ENCODE measurements around the gene ZSWIM6. TPM values are rescaled to one million over a fixed set of nuclear protein-coding genes. Genes with fewer than 3 reads are reported as not detected.

Gene ZSWIM6
- total and polyA plus RNA-seq, 2 of the 4 experiments (the other 2 are of a cell fraction) = 10.8 to 14.1 TPM

DNA sequence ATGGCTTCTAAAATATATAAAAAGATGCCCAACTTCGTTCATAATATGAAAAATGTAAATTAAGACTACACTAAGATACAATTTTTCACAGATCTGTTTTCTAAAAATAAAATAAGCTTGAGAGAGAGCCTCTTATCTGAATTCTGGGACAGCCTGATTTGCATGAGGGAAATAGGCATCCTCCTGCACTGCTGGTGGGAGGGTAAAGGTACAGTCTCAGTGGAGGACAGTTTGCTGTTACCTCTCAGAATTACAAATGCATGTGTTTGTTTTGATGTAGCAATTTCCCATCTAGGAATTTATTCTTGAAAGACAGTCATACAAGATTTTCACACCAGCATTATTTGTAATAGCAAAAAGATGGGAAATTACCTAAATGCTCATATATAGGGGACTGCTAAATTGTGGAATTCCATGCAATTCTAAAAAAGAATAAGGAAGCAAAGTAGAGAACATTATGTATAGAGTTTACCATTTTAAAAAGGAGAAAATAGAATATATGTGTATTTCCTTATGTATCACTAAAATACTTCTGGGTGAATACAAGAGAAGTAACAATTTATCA lies 75.7 kb downstream of the ZSWIM6 start:
- 0 out of 2 replicates have a peak overlapping the region, but pooled peaks have one; percentile 32 for H2AK5ac ChIP-seq (ENCODE audit: low read depth, low read length)
- TF ChIP-seq MXI1 (IDR thresholded peaks at IDR 0.05; ENCODE audit: borderline replicate concordance, low read depth, low read length) (no peak), RFX5 (IDR thresholded peaks at IDR 0.05; ENCODE audit: low read depth, low read length) (no peak), SMC3 (IDR thresholded peaks at IDR 0.05; ENCODE audit: low read depth, low read length) (no peak), RCOR1 (IDR thresholded peaks at IDR 0.05; ENCODE audit: insufficient replicate concordance, low read length) (no peak), POLR2A (IDR thresholded peaks at IDR 0.05; ENCODE audit: low read depth, low read length) (no peak), FOS (IDR thresholded peaks at IDR 0.05; ENCODE audit: low read depth, low read length) (no peak), CEBPB (IDR thresholded peaks at IDR 0.05; ENCODE audit: low read depth, low read length) (no peak), BHLHE40 (IDR thresholded peaks at IDR 0.05; ENCODE audit: low read depth, low read length) (no peak), RAD21 (IDR thresholded peaks at IDR 0.05; ENCODE audit: low read length) (no peak), MAFK (IDR thresholded peaks at IDR 0.05; ENCODE audit: low read depth, low read length) (no peak), NFE2L2 (IDR thresholded peaks at IDR 0.05; ENCODE audit: low read depth, low read length) (no peak), MAZ (IDR thresholded peaks at IDR 0.05; ENCODE audit: borderline replicate concordance, low read depth, low read length) (no peak), CHD1 (IDR thresholded peaks at IDR 0.05; ENCODE audit: low read depth, low read length) (no peak)
- TF ChIP-seq, protein P1, sequence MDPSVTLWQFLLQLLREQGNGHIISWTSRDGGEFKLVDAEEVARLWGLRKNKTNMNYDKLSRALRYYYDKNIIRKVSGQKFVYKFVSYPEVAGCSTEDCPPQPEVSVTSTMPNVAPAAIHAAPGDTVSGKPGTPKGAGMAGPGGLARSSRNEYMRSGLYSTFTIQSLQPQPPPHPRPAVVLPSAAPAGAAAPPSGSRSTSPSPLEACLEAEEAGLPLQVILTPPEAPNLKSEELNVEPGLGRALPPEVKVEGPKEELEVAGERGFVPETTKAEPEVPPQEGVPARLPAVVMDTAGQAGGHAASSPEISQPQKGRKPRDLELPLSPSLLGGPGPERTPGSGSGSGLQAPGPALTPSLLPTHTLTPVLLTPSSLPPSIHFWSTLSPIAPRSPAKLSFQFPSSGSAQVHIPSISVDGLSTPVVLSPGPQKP (IDR thresholded peaks at IDR 0.05; ENCODE audit: borderline replicate concordance, low read depth, low read length) = no peak
- TF ChIP-seq, protein P2, sequence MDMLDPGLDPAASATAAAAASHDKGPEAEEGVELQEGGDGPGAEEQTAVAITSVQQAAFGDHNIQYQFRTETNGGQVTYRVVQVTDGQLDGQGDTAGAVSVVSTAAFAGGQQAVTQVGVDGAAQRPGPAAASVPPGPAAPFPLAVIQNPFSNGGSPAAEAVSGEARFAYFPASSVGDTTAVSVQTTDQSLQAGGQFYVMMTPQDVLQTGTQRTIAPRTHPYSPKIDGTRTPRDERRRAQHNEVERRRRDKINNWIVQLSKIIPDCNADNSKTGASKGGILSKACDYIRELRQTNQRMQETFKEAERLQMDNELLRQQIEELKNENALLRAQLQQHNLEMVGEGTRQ (IDR thresholded peaks at IDR 0.05; ENCODE audit: low read depth, low read length) = no peak
- TF ChIP-seq, protein P3, sequence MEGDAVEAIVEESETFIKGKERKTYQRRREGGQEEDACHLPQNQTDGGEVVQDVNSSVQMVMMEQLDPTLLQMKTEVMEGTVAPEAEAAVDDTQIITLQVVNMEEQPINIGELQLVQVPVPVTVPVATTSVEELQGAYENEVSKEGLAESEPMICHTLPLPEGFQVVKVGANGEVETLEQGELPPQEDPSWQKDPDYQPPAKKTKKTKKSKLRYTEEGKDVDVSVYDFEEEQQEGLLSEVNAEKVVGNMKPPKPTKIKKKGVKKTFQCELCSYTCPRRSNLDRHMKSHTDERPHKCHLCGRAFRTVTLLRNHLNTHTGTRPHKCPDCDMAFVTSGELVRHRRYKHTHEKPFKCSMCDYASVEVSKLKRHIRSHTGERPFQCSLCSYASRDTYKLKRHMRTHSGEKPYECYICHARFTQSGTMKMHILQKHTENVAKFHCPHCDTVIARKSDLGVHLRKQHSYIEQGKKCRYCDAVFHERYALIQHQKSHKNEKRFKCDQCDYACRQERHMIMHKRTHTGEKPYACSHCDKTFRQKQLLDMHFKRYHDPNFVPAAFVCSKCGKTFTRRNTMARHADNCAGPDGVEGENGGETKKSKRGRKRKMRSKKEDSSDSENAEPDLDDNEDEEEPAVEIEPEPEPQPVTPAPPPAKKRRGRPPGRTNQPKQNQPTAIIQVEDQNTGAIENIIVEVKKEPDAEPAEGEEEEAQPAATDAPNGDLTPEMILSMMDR (conservative IDR thresholded peaks at IDR 0.05; ENCODE audit: low read depth, low read length) = no peak
- H3K4me3 ChIP-seq (ENCODE audit: insufficient read depth, low read depth, low read length) = no peak overlapping the region
- H3K9me1 ChIP-seq (ENCODE audit: insufficient read depth, low read length) = peaks cover 7% of the 10 kb centered on the region
- H4K8ac ChIP-seq (ENCODE audit: low read depth in 2 of 2, low read length in 2 of 2) = peak overlapping the region in 1 of 2 experiments; percentile 13; a peak in 1 of 4 replicates
- no peaks in the 10 kb centered on the region for H3K27me3 ChIP-seq (ENCODE audit: control insufficient read depth, insufficient read depth, low read length)
- H3K56ac ChIP-seq (ENCODE audit: extremely low read depth, insufficient read depth, low read length) = no peak overlapping the region
- H3K23ac ChIP-seq (ENCODE audit: low read depth, low read length) = no peak overlapping the region
- H3K79me1 ChIP-seq (ENCODE audit: low read depth in 1 of 2, low read length in 2 of 2) = peaks cover 22 to 68% of the 10 kb centered on the region in 2 experiments
- dilution Hi-C loops (cut with HindIII; ENCODE audit: low sequenced_read_pairs, unreplicated experiment) = no loop called here
- no peak overlapping the region for H2BK120ac ChIP-seq (ENCODE audit: low read depth, low read length)
- POLR2A ChIA-PET (ENCODE audit: unreplicated experiment) = no interaction called here
- peak overlapping the region; percentile 64 for H4K5ac ChIP-seq (ENCODE audit: low read depth, low read length)
- no peaks in the 10 kb centered on the region for H3K9me3 ChIP-seq (ENCODE audit: control insufficient read depth, insufficient read depth, low read length)
- CTCF ChIA-PET = no interaction called here
- no peak overlapping the region for H2AFZ ChIP-seq (replicated peaks; ENCODE audit: low read length, poor library complexity)
- no peak overlapping the region; the same call in 1 of the 2 replicates for H3K4ac ChIP-seq (ENCODE audit: low read depth, low read length)
- WGBS, 2 experiments (ENCODE audit: extremely low coverage in 2 of 2, insufficient read length in 1 of 2) = no CpG with 5 or more reads among the region's 1 CpG
- in situ Hi-C loops (cut with MboI; ENCODE audit: low sequenced_read_pairs) = no loop called here
- no peaks in the 10 kb centered on the region for H3K36me3 ChIP-seq (ENCODE audit: control insufficient read depth, insufficient read depth, low read length)
- peaks cover 22% of the 10 kb centered on the region for H3K4me1 ChIP-seq (ENCODE audit: control insufficient read depth, insufficient read depth, low read length)
- BruUV-seq (replicated peaks) = no TSS peak
- H3K14ac ChIP-seq (replicated peaks; ENCODE audit: low read depth, low read length) = no peak overlapping the region
- no peak overlapping the region for H2AK9ac ChIP-seq (replicated peaks; ENCODE audit: low read depth, low read length, poor library complexity)
- peak overlapping the region; percentile 54; the same call in 1 of the 2 replicates for H3K18ac ChIP-seq (ENCODE audit: low read depth, low read length)
- peak overlapping the region; percentile 33; the same call in 1 of the 2 replicates for H3K4me2 ChIP-seq (ENCODE audit: low read depth, low read length)
- H3K27ac ChIP-seq (ENCODE audit: insufficient read depth, low read length) = no peak overlapping the region
- no peak overlapping the region for H2BK20ac ChIP-seq (ENCODE audit: low read depth, low read length)
- peak overlapping the region; percentile 9 for H2BK5ac ChIP-seq (ENCODE audit: low read depth, low read length, poor library complexity, severe bottlenecking)
- intact Hi-C loops (cut with micrococcal nuclease) = loop anchor here (2.0 to 10.0 kb wide), 5 partner anchors 43 to 250 kb away; partner anchors contain the start of genes SMIM15 and ZSWIM6
- H3K9ac ChIP-seq (ENCODE audit: low read depth, low read length) = no peak overlapping the region
- H4K20me1 ChIP-seq (ENCODE audit: insufficient read depth, low read length) = peaks cover 60% of the 10 kb centered on the region
- DNase-seq (no peak), ATAC-seq (ENCODE audit: low read depth) (no peak)
- no peak overlapping the region for H2BK15ac ChIP-seq (ENCODE audit: low read depth, low read length)
- no peak overlapping the region for H4K91ac ChIP-seq (ENCODE audit: insufficient read depth, low read depth, low read length)
